Measurements from ENCODE around the gene MYOCOS.
"Not testable (repeated sequence)": the region's sequence is repeated elsewhere in the genome, so short reads cannot be mapped to it uniquely, and the experiment has no call there.

Gene MYOCOS

GRCh38 chr1:171597203-171597602 is 24.8 kb upstream of the MYOCOS start:
- Histone ChIP-seq H3K9me3 (ENCODE audit: control insufficient read depth, insufficient read depth, low read length) (no peaks in the 10 kb centered on the region), H3K27me3 (ENCODE audit: control insufficient read depth, insufficient read depth, low read length) (no peaks in the 10 kb centered on the region), H3K9ac (ENCODE audit: low read depth, low read length) (no peak overlapping the region), H3K4me1 (ENCODE audit: control insufficient read depth, insufficient read depth, low read length) (no peaks in the 10 kb centered on the region), H3K4me3 (ENCODE audit: low read depth, low read length) (no peak overlapping the region), H3K36me3 (ENCODE audit: control insufficient read depth, insufficient read depth, low read length) (peaks cover 4% of the 10 kb centered on the region)

GRCh38 chr1:171600310-171600709 is 21.7 kb upstream of the MYOCOS start:
- not testable (repeated sequence) for H3K4me1 ChIP-seq (ENCODE audit: control insufficient read depth, insufficient read depth, low read length); H3K9ac ChIP-seq (ENCODE audit: low read depth, low read length); H3K4me3 ChIP-seq (ENCODE audit: low read depth, low read length); H3K27me3 ChIP-seq (ENCODE audit: control insufficient read depth, insufficient read depth, low read length); H3K36me3 ChIP-seq (ENCODE audit: control insufficient read depth, insufficient read depth, low read length); H3K9me3 ChIP-seq (ENCODE audit: control insufficient read depth, insufficient read depth, low read length)

GRCh38 chr1:171600862-171601261 is 21.2 kb upstream of the MYOCOS start:
- H3K4me1 ChIP-seq (ENCODE audit: control insufficient read depth, insufficient read depth, low read length): no peaks in the 10 kb centered on the region

GRCh38 chr1:171603042-171603441 is 19.0 kb upstream of the MYOCOS start:
- not testable (repeated sequence) for H3K9ac ChIP-seq (ENCODE audit: low read depth, low read length); H3K4me3 ChIP-seq (ENCODE audit: low read depth, low read length); H3K27me3 ChIP-seq (ENCODE audit: control insufficient read depth, insufficient read depth, low read length); H3K9me3 ChIP-seq (ENCODE audit: control insufficient read depth, insufficient read depth, low read length); H3K4me1 ChIP-seq (ENCODE audit: control insufficient read depth, insufficient read depth, low read length); H3K36me3 ChIP-seq (ENCODE audit: control insufficient read depth, insufficient read depth, low read length)

More at GRCh38 chr1:171600862-171601261, 21.2 kb upstream of the MYOCOS start:
- Histone ChIP-seq H3K9ac (ENCODE audit: low read depth, low read length) (no peak overlapping the region), H3K36me3 (ENCODE audit: control insufficient read depth, insufficient read depth, low read length) (no peaks in the 10 kb centered on the region), H3K4me3 (ENCODE audit: low read depth, low read length) (no peak overlapping the region), H3K27me3 (ENCODE audit: control insufficient read depth, insufficient read depth, low read length) (no peaks in the 10 kb centered on the region), H3K9me3 (ENCODE audit: control insufficient read depth, insufficient read depth, low read length) (no peaks in the 10 kb centered on the region)

GRCh38 chr1:171606402-171606941 is 15.6 kb upstream of the MYOCOS start:
- H3K9ac ChIP-seq (ENCODE audit: low read depth, low read length): no peak overlapping the region
- H3K4me1 ChIP-seq (ENCODE audit: control insufficient read depth, insufficient read depth, low read length): no peaks in the 10 kb centered on the region
- no peaks in the 10 kb centered on the region for H3K27me3 ChIP-seq (ENCODE audit: control insufficient read depth, insufficient read depth, low read length)
- no peak overlapping the region for H3K4me3 ChIP-seq (ENCODE audit: low read depth, low read length)
- H3K9me3 ChIP-seq (ENCODE audit: control insufficient read depth, insufficient read depth, low read length): no peaks in the 10 kb centered on the region
- H3K36me3 ChIP-seq (ENCODE audit: control insufficient read depth, insufficient read depth, low read length): no peaks in the 10 kb centered on the region

GRCh38 chr1:171610385-171610784 is 11.7 kb upstream of the MYOCOS start:
- Histone ChIP-seq H3K36me3 (ENCODE audit: control insufficient read depth, insufficient read depth, low read length) (no peaks in the 10 kb centered on the region), H3K9ac (ENCODE audit: low read depth, low read length) (no peak overlapping the region), H3K27me3 (ENCODE audit: control insufficient read depth, insufficient read depth, low read length) (no peaks in the 10 kb centered on the region), H3K4me1 (ENCODE audit: control insufficient read depth, insufficient read depth, low read length) (no peaks in the 10 kb centered on the region), H3K4me3 (ENCODE audit: low read depth, low read length) (no peak overlapping the region), H3K9me3 (ENCODE audit: control insufficient read depth, insufficient read depth, low read length) (no peaks in the 10 kb centered on the region)

- Histone ChIP-seq H3K9me3 (ENCODE audit: control insufficient read depth, insufficient read depth, low read length) (no peaks in the 10 kb centered on the region), H3K4me3 (ENCODE audit: low read depth, low read length) (no peak overlapping the region), H3K27me3 (ENCODE audit: control insufficient read depth, insufficient read depth, low read length) (no peaks in the 10 kb centered on the region), H3K4me1 (ENCODE audit: control insufficient read depth, insufficient read depth, low read length) (no peaks in the 10 kb centered on the region), H3K9ac (ENCODE audit: low read depth, low read length) (no peak overlapping the region), H3K36me3 (ENCODE audit: control insufficient read depth, insufficient read depth, low read length) (no peaks in the 10 kb centered on the region)
These were observed 10.7 kb upstream of the MYOCOS start for GRCh38 chr1:171611306-171611705.

GRCh38 chr1:171613282-171613681 is 8.8 kb upstream of the MYOCOS start:
- Histone ChIP-seq H3K4me1 (ENCODE audit: control insufficient read depth, insufficient read depth, low read length) (no peaks in the 10 kb centered on the region), H3K9ac (ENCODE audit: low read depth, low read length) (no peak overlapping the region), H3K27me3 (ENCODE audit: control insufficient read depth, insufficient read depth, low read length) (no peaks in the 10 kb centered on the region), H3K4me3 (ENCODE audit: low read depth, low read length) (no peak overlapping the region), H3K9me3 (ENCODE audit: control insufficient read depth, insufficient read depth, low read length) (no peaks in the 10 kb centered on the region), H3K36me3 (ENCODE audit: control insufficient read depth, insufficient read depth, low read length) (no peaks in the 10 kb centered on the region)

- not testable (repeated sequence) for H3K9me3 ChIP-seq (ENCODE audit: control insufficient read depth, insufficient read depth, low read length); H3K36me3 ChIP-seq (ENCODE audit: control insufficient read depth, insufficient read depth, low read length); H3K9ac ChIP-seq (ENCODE audit: low read depth, low read length); H3K4me1 ChIP-seq (ENCODE audit: control insufficient read depth, insufficient read depth, low read length); H3K4me3 ChIP-seq (ENCODE audit: low read depth, low read length); H3K27me3 ChIP-seq (ENCODE audit: control insufficient read depth, insufficient read depth, low read length)
These were observed 6.7 kb upstream of the MYOCOS start for GRCh38 chr1:171615122-171615906.

GRCh38 chr1:171616586-171616985 is 5.5 kb upstream of the MYOCOS start:
- Histone ChIP-seq H3K27me3 (ENCODE audit: control insufficient read depth, insufficient read depth, low read length) (no peaks in the 10 kb centered on the region), H3K4me3 (ENCODE audit: low read depth, low read length) (no peak overlapping the region), H3K9me3 (ENCODE audit: control insufficient read depth, insufficient read depth, low read length) (no peaks in the 10 kb centered on the region), H3K36me3 (ENCODE audit: control insufficient read depth, insufficient read depth, low read length) (no peaks in the 10 kb centered on the region), H3K4me1 (ENCODE audit: control insufficient read depth, insufficient read depth, low read length) (no peaks in the 10 kb centered on the region), H3K9ac (ENCODE audit: low read depth, low read length) (no peak overlapping the region)

GRCh38 chr1:171623651-171624331 is 1.7 kb downstream of the MYOCOS start:
- Histone ChIP-seq H3K27me3 (ENCODE audit: control insufficient read depth, insufficient read depth, low read length) (no peaks in the 10 kb centered on the region), H3K4me3 (ENCODE audit: low read depth, low read length) (no peak overlapping the region)

GRCh38 chr1:171625225-171625624 is 3.2 kb downstream of the MYOCOS start:
- Histone ChIP-seq H3K27me3 (ENCODE audit: control insufficient read depth, insufficient read depth, low read length) (no peaks in the 10 kb centered on the region), H3K9ac (ENCODE audit: low read depth, low read length) (no peak overlapping the region), H3K4me3 (ENCODE audit: low read depth, low read length) (no peak overlapping the region), H3K9me3 (ENCODE audit: control insufficient read depth, insufficient read depth, low read length) (no peaks in the 10 kb centered on the region), H3K4me1 (ENCODE audit: control insufficient read depth, insufficient read depth, low read length) (peaks cover 3% of the 10 kb centered on the region), H3K36me3 (ENCODE audit: control insufficient read depth, insufficient read depth, low read length) (no peaks in the 10 kb centered on the region)

More at GRCh38 chr1:171623651-171624331, 1.7 kb downstream of the MYOCOS start:
- no peaks in the 10 kb centered on the region for H3K36me3 ChIP-seq (ENCODE audit: control insufficient read depth, insufficient read depth, low read length)
- no peaks in the 10 kb centered on the region for H3K9me3 ChIP-seq (ENCODE audit: control insufficient read depth, insufficient read depth, low read length)
- H3K4me1 ChIP-seq (ENCODE audit: control insufficient read depth, insufficient read depth, low read length): peaks cover 3% of the 10 kb centered on the region
- H3K9ac ChIP-seq (ENCODE audit: low read depth, low read length): no peak overlapping the region
